H1 (cell line): Measurements from ENCODE around the gene ELOA. TPM values are rescaled to one million over a fixed set of nuclear protein-coding genes. Genes with fewer than 3 reads are reported as not detected.
A peak's percentile ranks its signal among the peaks of the same experiment; 100 is the strongest.

ENCODE experiments used
- CTCF ChIA-PET: fragments of 300-600 bp; sonication (Branson Sonifier 250); formaldehyde crosslinking; loops from one replicate; lab custom pipeline; 2021; ENCODE audit not compliant: partially characterized antibody; lab: Charles Lee
- POLR2A ChIA-PET: fragments of 300-600 bp; sonication (Branson Sonifier 250); formaldehyde crosslinking; loops from one replicate; lab custom pipeline; 2021; ENCODE audit warnings: inconsistent platforms; ENCODE audit not compliant: partially characterized antibody; lab: Charles Lee
- DNase-seq, 2 experiments: peaks; one replicate each; pipeline versions ENCODE4 v3.0.0 to v3.0.0-alpha.2; 2010 to 2022; ENCODE audit warnings: low spot score in 2 of 2, low read depth in 1 of 2, mixed read lengths in 1 of 2
- FAIRE-seq: peaks from 2 replicates; lab custom pipeline; 2011; peaks lifted over from hg19 to GRCh38; lab: Jason Lieb, UNC
- H2AFZ ChIP-seq: 2 replicates; pipeline ENCODE4 v1.8.1; 2012; ENCODE audit warnings: low read length, inconsistent platforms
- H2AK5ac ChIP-seq: 2 replicates; pipeline ENCODE4 v1.6.1; 2013; ENCODE audit warnings: low read depth, low read length
- H2BK120ac ChIP-seq: replicated peaks from 2 replicates; pipeline ENCODE3; 2013; ENCODE audit warnings: low read depth, low read length, inconsistent platforms
- H2BK12ac ChIP-seq: 2 replicates; pipeline ENCODE4 v1.6.1; 2013; ENCODE audit warnings: low read depth, low read length
- H2BK15ac ChIP-seq: 2 replicates; pipeline ENCODE4 v1.6.1; 2013; ENCODE audit warnings: low read length
- H2BK20ac ChIP-seq: 2 replicates; pipeline ENCODE4 v1.6.1; 2013; ENCODE audit warnings: low read length
- H2BK5ac ChIP-seq: 2 replicates; pipeline ENCODE4 v1.6.1; 2013; ENCODE audit warnings: low read depth, low read length
- H3K14ac ChIP-seq: 2 replicates; pipeline ENCODE4 v1.6.1; 2013; ENCODE audit warnings: inconsistent platforms; ENCODE audit not compliant: insufficient read length
- H3K18ac ChIP-seq: 2 replicates; pipeline ENCODE4 v1.6.1; 2013; ENCODE audit warnings: low read length; ENCODE audit errors: extremely low read depth
- H3K23ac ChIP-seq: 2 replicates; pipeline ENCODE4 v1.6.1; 2013; ENCODE audit warnings: inconsistent platforms; ENCODE audit not compliant: insufficient read length
- H3K23me2 ChIP-seq: 2 replicates; pipeline ENCODE4 v1.6.1; 2013; ENCODE audit warnings: low read depth, low read length
- H3K27ac ChIP-seq: 2 replicates; pipeline ENCODE4 v1.6.1; 2011; ENCODE audit warnings: low read depth, low read length, inconsistent platforms
- H3K27me3 ChIP-seq, 4 experiments: replicated peaks in 1 of 4; 1 replicate in 1 of 4; 2 replicates in 3 of 4; pipeline versions ENCODE4 v1.6.1 to v1.8.1; 2011 to 2013; ENCODE audit warnings: low read length in 3 of 4, mild to moderate bottlenecking in 3 of 4, inconsistent platforms in 2 of 4, mixed read lengths in 2 of 4, moderate library complexity in 1 of 4; ENCODE audit not compliant: control insufficient read depth in 3 of 4, insufficient read depth in 3 of 4; ENCODE audit errors: extremely low read depth in 1 of 4
- H3K36me3 ChIP-seq, 4 experiments: 2 replicates each; pipeline versions ENCODE4 v1.6.1 to v1.8.1; 2011 to 2013; ENCODE audit warnings: mild to moderate bottlenecking in 4 of 4, low read length in 3 of 4, moderate library complexity in 2 of 4, control low read depth in 1 of 4, inconsistent platforms in 1 of 4; ENCODE audit not compliant: insufficient read depth in 4 of 4, control insufficient read depth in 2 of 4
- H3K4ac ChIP-seq: replicated peaks from 2 replicates; pipeline ENCODE3; 2013; ENCODE audit warnings: low read length, low read depth, mixed read lengths, inconsistent platforms; ENCODE audit not compliant: insufficient read length
- H3K4me1 ChIP-seq, 4 experiments: replicated peaks in 1 of 4; 1 replicate in 1 of 4; 2 replicates in 3 of 4; pipeline versions ENCODE4 v1.6.1 to v1.8.1; 2011 to 2013; ENCODE audit warnings: low read length in 3 of 4, inconsistent platforms in 2 of 4, mixed read lengths in 1 of 4; ENCODE audit not compliant: insufficient read depth in 4 of 4, control insufficient read depth in 3 of 4
- H3K4me2 ChIP-seq, 2 experiments: 2 replicates each; pipeline versions ENCODE4 v1.6.1 to v1.8.1; 2011 to 2013; ENCODE audit warnings: low read depth in 2 of 2, low read length in 2 of 2, control low read depth in 1 of 2, inconsistent platforms in 1 of 2, mild to moderate bottlenecking in 1 of 2; ENCODE audit not compliant: insufficient read depth in 1 of 2
- H3K4me3 ChIP-seq, 4 experiments: fragments of 200-600, 300-600 bp in 1 of 4; sonication (generic), shearing (Covaris generic), sonication (Bioruptor Twin) in 1 of 4; 2 replicates each; pipeline versions ENCODE4 v1.5.1 to v1.8.1; 2011 to 2016; ENCODE audit warnings: low read length in 4 of 4, low read depth in 3 of 4, control low read depth in 2 of 4, inconsistent platforms in 2 of 4, mild to moderate bottlenecking in 2 of 4, mixed read lengths in 1 of 4, moderate library complexity in 1 of 4; ENCODE audit not compliant: insufficient read depth in 2 of 4; ENCODE audit errors: extremely low read depth in 1 of 4
- H3K56ac ChIP-seq: replicated peaks from 2 replicates; pipeline ENCODE3; 2013; ENCODE audit warnings: low read depth, mild to moderate bottlenecking, mixed read lengths, low read length, inconsistent platforms; ENCODE audit not compliant: insufficient read length
- H3K79me1 ChIP-seq: 2 replicates; pipeline ENCODE4 v1.6.1; 2013; ENCODE audit warnings: low read depth, low read length, control low read depth
- H3K79me2 ChIP-seq, 2 experiments: 2 replicates each; pipeline versions ENCODE4 v1.6.1 to v1.8.1; 2012 to 2013; ENCODE audit warnings: low read length in 2 of 2, mild to moderate bottlenecking in 2 of 2, inconsistent platforms in 1 of 2; ENCODE audit not compliant: insufficient read depth in 2 of 2, control insufficient read depth in 1 of 2
- H3K9ac ChIP-seq, 4 experiments: replicated peaks in 1 of 4; 1 replicate in 1 of 4; 2 replicates in 3 of 4; pipeline versions ENCODE4 v1.6.1 to v1.8.1; 2011 to 2013; ENCODE audit warnings: low read depth in 3 of 4, low read length in 3 of 4, control low read depth in 2 of 4, mild to moderate bottlenecking in 2 of 4, moderate library complexity in 2 of 4, inconsistent platforms in 1 of 4; ENCODE audit errors: extremely low read depth in 1 of 4
- H3K9me3 ChIP-seq, 2 experiments: 2 replicates each; pipeline versions ENCODE4 v1.6.1 to v1.8.1; 2012 to 2013; ENCODE audit warnings: mild to moderate bottlenecking in 2 of 2, moderate library complexity in 2 of 2, control low read depth in 1 of 2, inconsistent platforms in 1 of 2, low read depth in 1 of 2, low read length in 1 of 2, mixed read lengths in 1 of 2; ENCODE audit not compliant: insufficient read depth in 2 of 2
- H4K20me1 ChIP-seq, 2 experiments: replicated peaks in 1 of 2; 2 replicates each; pipeline versions ENCODE3 to v1.8.1; 2011 to 2013; ENCODE audit warnings: inconsistent platforms in 2 of 2, low read length in 2 of 2, mild to moderate bottlenecking in 1 of 2; ENCODE audit not compliant: insufficient read depth in 2 of 2, control insufficient read depth in 1 of 2
- H4K5ac ChIP-seq: 2 replicates; pipeline ENCODE4 v1.6.1; 2013; ENCODE audit warnings: low read length, low read depth, mixed read lengths, inconsistent platforms; ENCODE audit not compliant: insufficient read length
- H4K8ac ChIP-seq: 2 replicates; pipeline ENCODE4 v1.8.0; 2013; ENCODE audit warnings: mild to moderate bottlenecking, moderate library complexity, low read length, inconsistent platforms; ENCODE audit not compliant: insufficient read depth; ENCODE audit errors: extremely low read depth
- H4K91ac ChIP-seq: replicated peaks from 2 replicates; pipeline ENCODE3; 2013; ENCODE audit warnings: low read length, mixed read lengths, inconsistent platforms; ENCODE audit not compliant: insufficient read length
- CTCF ChIP-seq, 3 experiments: IDR thresholded peaks; 1 replicate in 2 of 3; 2 replicates in 1 of 3; pipeline versions ENCODE4 v1.5.1 to v1.6.1; 2011; ENCODE audit warnings: low read length in 3 of 3, mild to moderate bottlenecking in 3 of 3, inconsistent platforms in 2 of 3, low read depth in 1 of 3, moderate library complexity in 1 of 3; ENCODE audit not compliant: insufficient read depth in 1 of 3; ENCODE audit errors: control extremely low read depth in 1 of 3
- RNF2 ChIP-seq: fragments of 200-900, 300-1000 bp; sonication (generic); IDR thresholded peaks from 2 replicates; pipeline ENCODE4 v1.7.1; 2016; ENCODE audit warnings: borderline replicate concordance, low read depth, mild to moderate bottlenecking, antibody characterized with exemption, low read length; ENCODE audit not compliant: poor library complexity, severe bottlenecking; ENCODE audit errors: missing control alignments
- TEAD4 ChIP-seq: IDR thresholded peaks from 2 replicates; pipeline ENCODE4 v1.6.1; 2012; ENCODE audit warnings: low read depth, low read length, inconsistent platforms, mixed read lengths
- ZNF274 ChIP-seq: IDR thresholded peaks from 2 replicates; pipeline ENCODE4 v1.7.0; 2012; ENCODE audit warnings: low read length, borderline replicate concordance; ENCODE audit errors: extremely low read depth
- WGBS, 2 experiments: shearing (Covaris generic) in 1 of 2; methylation state at CpG; one replicate each; pipeline versions ENCODE4 v1.1.6 to v1.1.7; 2013 to 2015; ENCODE audit warnings: low lambda C conversion rate in 2 of 2, mixed read lengths in 2 of 2, inconsistent platforms in 1 of 2, low coverage in 1 of 2, missing lambda C conversion rate in 1 of 2; ENCODE audit not compliant: insufficient replicate concordance in 2 of 2, insufficient coverage in 1 of 2, insufficient read length in 1 of 2; ENCODE audit errors: extremely low coverage in 1 of 2, missing lambda C conversion rate in 1 of 2; 5-methylcytosine and 5-hydroxymethylcytosine counted together
- polyA plus RNA-seq, 7 experiments: library from polyadenylated mRNA; depleted of rRNA in 3 of 7; stranded (reverse) in 5 of 7; unstranded in 2 of 7; fragments of >200 nt in 5 of 7; fragments of 200-250 nt in 2 of 7; gene quantifications; 1 replicate in 5 of 7; 2 replicates in 1 of 7; 4 replicates in 1 of 7; pipeline versions ENCODE4 v1.2.1 to v1.2.3, GENCODE V29; 2011 to 2013; ENCODE audit warnings: missing spikeins in 2 of 7, mixed read lengths in 2 of 7
- total RNA-seq: library from RNA; stranded (reverse); fragmentation: NEBNext Ultra II Directional; extraction: Animal tissue kit (Norgen Biotek cat#: 25700); gene quantifications from 2 replicates; pipeline ENCODE4 v1.2.1, GENCODE V29; 2021

The ELOA gene
- total and polyA plus RNA-seq, 2 of the 8 experiments (the other 6 are each of a cell fraction or from before 2014, with no cell fraction given) = 15.7 to 61.1 TPM

GRCh38 chr1:23720256-23720995, 22.8 kb upstream of the ELOA start:
- Histone ChIP-seq H3K36me3 (no peaks in the 10 kb centered on the region), H2AFZ (no peak overlapping the region), H3K4ac (no peak overlapping the region), H3K9ac (no peak overlapping the region), H3K79me2 (peaks cover 0 to 12% of the 10 kb centered on the region in 2 experiments; a peak in 1 of 4 replicates), H2BK12ac (0 out of 2 replicates have a peak overlapping the region, but pooled peaks have one; percentile 17), H3K9me3 (no peaks in the 10 kb centered on the region), H4K91ac (no peak overlapping the region), H2AK5ac (no peak overlapping the region), H2BK15ac (no peak overlapping the region), H3K4me3 (no peak overlapping the region), H3K4me2 (no peak overlapping the region), H2BK120ac (no peak overlapping the region), H3K18ac (no peak overlapping the region), H3K79me1 (peaks cover 9% of the 10 kb centered on the region), H3K14ac (no peak overlapping the region), H4K5ac (no peak overlapping the region), H3K23me2 (no peaks in the 10 kb centered on the region), H2BK5ac (no peak overlapping the region), H4K20me1 (peaks cover 3 to 10% of the 10 kb centered on the region in 2 experiments), H3K23ac (no peak overlapping the region), H2BK20ac (no peak overlapping the region), H3K56ac (no peak overlapping the region), H3K27ac (no peak overlapping the region), H3K4me1 (no peaks in the 10 kb centered on the region), H4K8ac (no peak overlapping the region), H3K27me3 (no peaks in the 10 kb centered on the region)
- POLR2A ChIA-PET = interaction anchor here (0.8 to 1.6 kb wide), 3 partner anchors 22 to 29 kb away, joined by 3 to 5 read pairs (median 4); partner anchors contain the start of gene RPL11
- TF ChIP-seq CTCF (IDR thresholded peaks at IDR 0.05; ENCODE audit: control extremely low read depth in 1 of 3, insufficient read depth in 1 of 3, low read depth in 1 of 3, low read length in 3 of 3) (no peak), ZNF274 (no peak), TEAD4 (no peak), RNF2 (no peak)
- FAIRE-seq (no peak), DNase-seq (no peak)
- WGBS, 2 experiments = 91% methylated on average over 10 of the region's 10 CpGs; no CpG with 5 or more reads in 1 of the 2 experiments
- CTCF ChIA-PET = interaction anchor here (0.9 to 2.6 kb wide), 4 partner anchors 10 to 29 kb away, joined by 3 to 17 read pairs (median 7); partner anchors contain the start of gene RPL11
